ENCODE data around the gene IL34. TPM values are rescaled to one million over a fixed set of nuclear protein-coding genes. Genes with fewer than 3 reads are reported as not detected.
A peak's percentile ranks its signal among the peaks of the same experiment; 100 is the strongest.

IL34 gene
- total and polyA plus RNA-seq, 2 of the 13 experiments (the other 11 are each of a cell fraction or from before 2014, with no cell fraction given), result 1.2 to 1.3 TPM

- TF ChIP-seq GLI4 (CRISPR knock-in tag; IDR thresholded peaks at IDR 0.05; ENCODE audit: borderline replicate concordance), result no peak
- no peak for TF ChIP-seq CERS6 (CRISPR knock-in tag; IDR thresholded peaks at IDR 0.05)
- no peak for TF ChIP-seq ZNF775 (CRISPR knock-in tag; IDR thresholded peaks at IDR 0.05; ENCODE audit: borderline replicate concordance)
- TF ChIP-seq SALL2 (CRISPR knock-in tag; IDR thresholded peaks at IDR 0.05), result no peak
- no peak for TF ChIP-seq NRL (CRISPR knock-in tag; IDR thresholded peaks at IDR 0.05; ENCODE audit: borderline replicate concordance)
- TF ChIP-seq ZFY (CRISPR knock-in tag; IDR thresholded peaks at IDR 0.05), result no peak
- TF ChIP-seq IKZF1 (IDR thresholded peaks at IDR 0.05), result no peak
- TF ChIP-seq FOXJ3 (CRISPR knock-in tag; IDR thresholded peaks at IDR 0.05; ENCODE audit: borderline replicate concordance), result no peak
- TF ChIP-seq HINFP (CRISPR knock-in tag; IDR thresholded peaks at IDR 0.05; ENCODE audit: low read depth), result no peak
- TF ChIP-seq ZNF572 (CRISPR knock-in tag; IDR thresholded peaks at IDR 0.05), result no peak
- no peak for TF ChIP-seq ARHGAP35 (CRISPR knock-in tag; IDR thresholded peaks at IDR 0.05; ENCODE audit: borderline replicate concordance)
- no peak for TF ChIP-seq ZNF3 (CRISPR knock-in tag; IDR thresholded peaks at IDR 0.05)
- TF ChIP-seq DNMT3B (CRISPR knock-in tag; conservative IDR thresholded peaks at IDR 0.05), result no peak
- peak; percentile 25 for TF ChIP-seq HNRNPLL (IDR thresholded peaks at IDR 0.05; ENCODE audit: low read depth, low read length, poor library complexity, severe bottlenecking)
- TF ChIP-seq CHD4 (IDR thresholded peaks at IDR 0.05; ENCODE audit: borderline replicate concordance, low read length), result no peak
- TF ChIP-seq ARID4A (CRISPR knock-in tag; IDR thresholded peaks at IDR 0.05; ENCODE audit: borderline replicate concordance), result no peak
- no peak for TF ChIP-seq HOMEZ (CRISPR knock-in tag; IDR thresholded peaks at IDR 0.05; ENCODE audit: low read depth)
- TF ChIP-seq SOX6 (IDR thresholded peaks at IDR 0.05), result no peak
- no peak for TF ChIP-seq SOX6 (CRISPR knock-in tag; IDR thresholded peaks at IDR 0.05)
- TF ChIP-seq ZNF326 (CRISPR knock-in tag; IDR thresholded peaks at IDR 0.05; ENCODE audit: borderline replicate concordance), result no peak
- no peak for TF ChIP-seq ZNF616 (CRISPR knock-in tag; IDR thresholded peaks at IDR 0.05; ENCODE audit: low read depth)
- no peak for TF ChIP-seq ZNF782 (CRISPR knock-in tag; IDR thresholded peaks at IDR 0.05; ENCODE audit: borderline replicate concordance)
Measured at GRCh38 chr16:70664325-70665112, 18.2 kb downstream of the IL34 start (continued).
